Activated gamma-delta T cell (primary cell): Measurements from ENCODE around the gene CNNM4.

Source experiments
- DNase-seq: peaks from one replicate; lab custom pipeline; 2025; lab: John Stamatoyannopoulos, UW

The CNNM4 gene

GRCh38 chr2:96810783-96811192, 50.1 kb downstream of the CNNM4 start:
- no peak for DNase-seq

GRCh38 chr2:96811917-96812316, 51.2 kb downstream of the CNNM4 start:
- no peak for DNase-seq

- DNase-seq, result no peak
These were observed 53.0 kb downstream of the CNNM4 start for GRCh38 chr2:96813656-96814055.

GRCh38 chr2:96815326-96816126, 54.8 kb downstream of the CNNM4 start:
- no peak for DNase-seq

- DNase-seq, result peak; percentile 97
These were observed 55.6 kb downstream of the CNNM4 start, which contains the start of gene CNNM3 for GRCh38 chr2:96816127-96816835. TSS of gene CNNM3 (plus strand) at chr2:96816268. CDS start at chr2:96816278, 10 bp downstream.

- peak; percentile 34 for DNase-seq
These were observed 56.4 kb downstream of the CNNM4 start for GRCh38 chr2:96816836-96817702.

GRCh38 chr2:96817882-96818281, 57.2 kb downstream of the CNNM4 start:
- DNase-seq, result no peak

- DNase-seq, result no peak
These were observed 58.6 kb downstream of the CNNM4 start for GRCh38 chr2:96819128-96819875.

- no peak for DNase-seq
These were observed 59.3 kb downstream of the CNNM4 start for GRCh38 chr2:96819876-96820511.

- DNase-seq, result no peak
These were observed 60.5 kb downstream of the CNNM4 start for GRCh38 chr2:96821113-96821675.

- no peak for DNase-seq
These were observed 62.1 kb downstream of the CNNM4 start for GRCh38 chr2:96822786-96823185.

- no peak for DNase-seq
These were observed 62.5 kb downstream of the CNNM4 start for GRCh38 chr2:96823198-96823597.

- DNase-seq, result no peak
These were observed 63.6 kb downstream of the CNNM4 start for GRCh38 chr2:96824079-96824870.

- no peak for DNase-seq
These were observed 64.4 kb downstream of the CNNM4 start for GRCh38 chr2:96825057-96825456.

GRCh38 chr2:96826546-96827278, 66.0 kb downstream of the CNNM4 start:
- no peak for DNase-seq

- no peak for DNase-seq
These were observed 67.7 kb downstream of the CNNM4 start for GRCh38 chr2:96828436-96828835.

GRCh38 chr2:96828874-96829273, 68.2 kb downstream of the CNNM4 start:
- DNase-seq, result no peak

- DNase-seq, result no peak
These were observed 69.4 kb downstream of the CNNM4 start for GRCh38 chr2:96830044-96830562.

GRCh38 chr2:96831679-96832078, 71.0 kb downstream of the CNNM4 start:
- no peak for DNase-seq
